Stomach (tissue), 9 donors: ENCODE data around the gene EHMT1. TPM values are rescaled to one million over a fixed set of nuclear protein-coding genes. Genes with fewer than 3 reads are reported as not detected.
A peak's percentile ranks its signal among the peaks of the same experiment; 100 is the strongest.

Experiments used
- DNase-seq, 2 donors: peaks; one replicate each; pipeline versions ENCODE4 v3.0.0 to v3.0.0-alpha.2; 2013 to 2019
- H3K27ac ChIP-seq, 5 donors: fragments of 200-600 bp in 4 of 5; sonication (generic) in 4 of 5; one replicate each; pipeline ENCODE4 v1.5.1; 2013 to 2019; ENCODE audit warnings: mild to moderate bottlenecking in 1 of 5, moderate library complexity in 1 of 5
- H3K27me3 ChIP-seq, 3 donors: fragments of 200-600 bp; sonication (generic); one replicate each; pipeline ENCODE4 v1.5.1; 2017 to 2019; ENCODE audit warnings: mixed run types in 1 of 3
- H3K36me3 ChIP-seq, 4 donors: fragments of 200-600 bp; sonication (generic); 1 replicate in 3 of 4; 2 replicates in 1 of 4; pipeline ENCODE4 v1.5.1; 2016 to 2019
- H3K4me1 ChIP-seq, 4 donors: fragments of 200-600 bp; sonication (generic); one replicate each; pipeline ENCODE4 v1.5.1; 2016 to 2019
- H3K4me3 ChIP-seq, 4 donors: fragments of 200-600 bp; sonication (generic) in 3 of 4; one replicate each; pipeline ENCODE4 v1.5.1; 2016 to 2019; ENCODE audit warnings: mild to moderate bottlenecking in 1 of 4
- H3K9me3 ChIP-seq, 4 donors: fragments of 200-600 bp; sonication (generic); one replicate each; pipeline ENCODE4 v1.5.1; 2016 to 2019
- CTCF ChIP-seq, 7 experiments: fragments of 450-650 bp in 4 of 7; fragments of 200-600 bp in 3 of 7; sonication (generic) in 3 of 7; IDR thresholded peaks; one replicate each; pipeline ENCODE4 v1.5.1; 2016 to 2019; ENCODE audit warnings: antibody characterized with exemption in 7 of 7, control low read depth in 2 of 7, mild to moderate bottlenecking in 1 of 7
- EP300 ChIP-seq: sonication (generic); formaldehyde crosslinking; IDR thresholded peaks from one replicate; pipeline ENCODE4 v1.6.1; 2017; ENCODE audit warnings: antibody characterized with exemption
- POLR2A ChIP-seq, 4 donors: fragments of 450-650 bp; IDR thresholded peaks; one replicate each; pipeline ENCODE4 v1.6.1; 2016; ENCODE audit warnings: antibody characterized with exemption in 4 of 4, control low read depth in 2 of 4, mild to moderate bottlenecking in 1 of 4, moderate library complexity in 1 of 4
- POLR2AphosphoS5 ChIP-seq, 3 donors: sonication (generic); formaldehyde crosslinking; IDR thresholded peaks; one replicate each; pipeline ENCODE4 v1.6.1; 2016; ENCODE audit warnings: antibody characterized with exemption in 3 of 3
- WGBS, 5 donors: extraction: QIAGEN DNeasy Blood & Tissue Kit in 3 of 5; methylation state at CpG; one replicate each; pipeline versions ENCODE4 v1.1.5 to v1.1.7; 2013 to 2018; 5-methylcytosine and 5-hydroxymethylcytosine counted together
- intact Hi-C: fragments of 100-400 bp; cut with DNase I; formaldehyde crosslinking; loops from one replicate; pipeline ENCODE4 v1.15.1; 2023; ENCODE audit warnings: low total_unique reads
- polyA plus RNA-seq, 3 donors: library from polyadenylated mRNA; stranded (reverse); fragments of 200-250 nt; gene quantifications; one replicate each; pipeline ENCODE4 v1.2.3, GENCODE V29; 2013
- total RNA-seq, 5 donors: library from RNA; depleted of rRNA; stranded (reverse); fragments of >200 nt; gene quantifications; one replicate each; pipeline versions ENCODE4 v1.1.0 to v1.2.3, GENCODE V29; 2014 to 2016
- donor health status: healthy with polysubstance abuse.
- donor health status: Bipolar disorder and iron deficiency.
- donor health status: healthy.

Gene EHMT1
- total and polyA plus RNA-seq, 8 donors = 23.9 to 419 (median 79.5) TPM

- Histone ChIP-seq H3K4me1 (peaks cover 31 to 47% (median 41%) of the 10 kb centered on the region in 4 donors), H3K27ac (peak overlapping the region in 4 of 5 donors; percentile 82 to 93 (median 82)), H3K9me3 (no peaks in the 10 kb centered on the region), H3K4me3 (peak overlapping the region; percentile 62 to 87 (median 72)), H3K36me3 (no peaks in the 10 kb centered on the region), H3K27me3 (no peaks in the 10 kb centered on the region)
- intact Hi-C loops = loop anchor here (10.0 kb wide), 1 partner anchor 60 kb away; no protein-coding TSS in a partner anchor
- TF ChIP-seq EP300 (no peak), POLR2A (IDR thresholded peaks at IDR 0.05) (no peak), CTCF (IDR thresholded peaks at IDR 0.05) (no peak), POLR2AphosphoS5 (IDR thresholded peaks at IDR 0.05) (no peak)
- DNase-seq = peak in 1 of 2 donors; percentile 71
- 9 to 21% (median 10%) methylated on average over 27 to 49 of the region's 49 CpGs for WGBS, 5 donors
Measured at GRCh38 chr9:137604345-137605086, 14.3 kb upstream of the EHMT1 start.

DNA sequence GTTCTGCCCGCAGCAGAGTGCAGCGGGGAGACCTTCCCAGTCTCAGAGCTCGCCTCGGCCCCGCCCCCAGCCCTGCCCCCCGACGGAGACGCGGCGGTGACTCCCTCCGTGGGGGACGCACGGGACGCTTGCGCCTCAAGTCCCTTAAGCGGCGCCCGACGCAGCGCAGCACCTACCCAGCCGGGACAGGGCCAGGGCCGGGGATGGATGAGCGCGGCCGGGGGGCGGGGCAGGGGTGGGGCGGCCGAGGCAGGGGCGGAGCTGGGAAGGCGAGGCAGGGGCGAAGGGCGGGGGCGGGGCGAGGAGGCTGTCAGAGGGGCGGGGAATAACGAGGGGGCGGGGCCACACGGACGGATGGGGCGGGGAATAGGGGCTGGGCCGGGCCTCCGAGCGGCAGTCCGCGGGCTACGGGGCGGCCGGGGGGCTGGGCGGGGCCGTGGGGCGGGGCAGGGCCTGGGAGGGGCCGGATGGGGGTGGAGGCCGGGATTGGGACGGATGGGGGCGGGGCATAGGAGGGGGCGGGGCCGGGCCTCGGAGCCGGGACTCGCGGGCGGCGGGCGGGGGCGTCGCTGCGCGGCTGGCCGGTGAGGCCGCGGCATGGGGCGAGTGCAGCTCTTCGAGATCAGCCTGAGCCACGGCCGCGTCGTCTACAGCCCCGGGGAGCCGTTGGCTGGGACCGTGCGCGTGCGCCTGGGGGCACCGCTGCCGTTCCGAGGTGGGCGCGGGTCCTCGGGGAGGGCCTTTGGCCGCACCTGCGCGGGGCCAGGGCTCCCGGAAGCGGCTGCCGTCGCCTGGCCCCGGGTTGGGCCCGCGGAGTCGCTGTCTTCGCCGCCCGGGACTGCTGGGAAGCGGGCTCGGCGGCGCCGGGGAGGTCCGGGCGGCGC lies 13.4 kb upstream of the EHMT1 start, which contains the start of gene ARRDC1:
TSS of gene ARRDC1 (plus strand) at position 566 of the 884 bp plus-strand sequence. CDS start at position 598, 32 bp downstream.
- Histone ChIP-seq H3K9me3 (no peaks in the 10 kb centered on the region), H3K4me3 (peak within 1 kb of the TSS; percentile 62 to 90 (median 82)), H3K27me3 (no peaks in the 10 kb centered on the region), H3K27ac (peak within 1 kb of the TSS; percentile 87 to 99 (median 91)), H3K36me3 (no peaks in the 10 kb centered on the region), H3K4me1 (peaks cover 36 to 52% (median 45%) of the 10 kb centered on the region in 4 donors)
- DNase-seq = peak; percentile 96 to 97
- intact Hi-C loops = loop anchor here (10.0 kb wide), 1 partner anchor 59 kb away; no protein-coding TSS in a partner anchor
- peak in 1 of 7 experiments; percentile 8 for TF ChIP-seq CTCF (IDR thresholded peaks at IDR 0.05)
- peak in 2 of 3 donors; percentile 80 to 88 for TF ChIP-seq POLR2AphosphoS5 (IDR thresholded peaks at IDR 0.05)
- peak in 1 of 4 donors; percentile 31 for TF ChIP-seq POLR2A (IDR thresholded peaks at IDR 0.05)
- TF ChIP-seq EP300 = no peak
- WGBS, 5 donors = 0 to 1% (median 1%) methylated on average over 2 to 111 of the region's 111 CpGs

DNA sequence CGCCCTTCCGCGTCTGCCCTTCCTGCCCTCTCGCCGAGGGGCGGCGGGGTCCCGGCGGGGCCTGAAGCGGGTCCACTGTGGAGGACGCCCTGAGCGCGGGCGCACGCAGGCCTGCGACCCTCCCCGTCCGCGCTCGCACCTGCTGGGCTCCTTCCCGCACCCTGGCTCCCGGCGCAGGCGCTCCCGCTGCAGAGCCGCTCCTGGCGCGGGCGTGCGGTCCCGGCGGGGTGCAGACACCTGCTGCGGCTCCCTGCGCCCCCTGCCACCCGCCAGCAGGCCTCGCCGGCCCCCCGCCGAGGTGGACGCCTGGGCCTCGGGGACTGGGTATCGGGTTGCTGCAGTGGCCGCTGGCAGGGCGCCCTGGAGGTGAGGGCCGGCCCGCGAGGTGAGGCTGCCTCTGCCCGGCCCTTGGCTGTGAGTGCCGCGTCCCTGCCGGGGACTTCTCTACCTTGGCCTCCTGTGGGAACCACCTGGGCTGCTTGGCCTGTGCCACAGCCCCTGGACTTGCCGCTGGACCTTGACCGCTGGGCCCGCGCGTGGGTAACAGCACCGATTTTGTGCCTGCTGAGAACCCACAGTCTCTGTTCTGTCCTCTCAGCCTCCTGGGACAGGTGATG lies 12.7 kb upstream of the EHMT1 start:
- Histone ChIP-seq H3K9me3 (no peaks in the 10 kb centered on the region), H3K36me3 (no peaks in the 10 kb centered on the region), H3K4me1 (peaks cover 43 to 59% (median 52%) of the 10 kb centered on the region in 4 donors), H3K27me3 (no peaks in the 10 kb centered on the region), H3K27ac (peak overlapping the region; percentile 87 to 99 (median 91)), H3K4me3 (peak overlapping the region; percentile 62 to 90 (median 82))
- intact Hi-C loops = loop anchor here (10.0 kb wide), 1 partner anchor 59 kb away; no protein-coding TSS in a partner anchor
- peak; percentile 72 to 78 for DNase-seq
- WGBS, 5 donors = 2 to 27% (median 5%) methylated on average over 3 to 56 of the region's 57 CpGs
- TF ChIP-seq POLR2AphosphoS5 (IDR thresholded peaks at IDR 0.05) = no peak
- TF ChIP-seq POLR2A (IDR thresholded peaks at IDR 0.05) = no peak
- no peak for TF ChIP-seq CTCF (IDR thresholded peaks at IDR 0.05)
- TF ChIP-seq EP300 = no peak
